A673 (cell line): ENCODE results near the gene APOL2.

ENCODE experiments used
- CTCF ChIP-seq: fragments of 300-800, 200-600 bp; sonication (generic); conservative IDR thresholded peaks from 2 replicates; pipeline ENCODE4 v1.5.1; 2017; ENCODE audit warnings: low read depth, mild to moderate bottlenecking, antibody characterized with exemption, low read length, moderate library complexity, mixed read lengths
- EZH2 ChIP-seq: fragments of 200-600 bp; sonication (generic); IDR thresholded peaks from 2 replicates; pipeline ENCODE4 v1.6.1; 2017; ENCODE audit warnings: borderline replicate concordance, low read depth, mild to moderate bottlenecking, mixed read lengths, antibody characterized with exemption, low read length; ENCODE audit not compliant: poor library complexity, severe bottlenecking

- TF ChIP-seq CTCF (no peak), EZH2 (no peak)
These were observed 54.8 kb downstream of the APOL2 start for GRCh38 chr22:36184433-36185025.
